ENCODE data around the gene MSMO1. TPM values are rescaled to one million over a fixed set of nuclear protein-coding genes. Genes with fewer than 3 reads are reported as not detected.

MSMO1 gene
- total and polyA plus RNA-seq, 2 experiments from 2014 or later = 65.8 to 305 TPM

- no peak for DNase-seq (ENCODE audit: low read depth in 1 of 2, low spot score in 1 of 2)
- H3K27ac ChIP-seq = no peak overlapping the region
- TF ChIP-seq CTCF (IDR thresholded peaks at IDR 0.05; ENCODE audit: low read depth, low read length) = no peak
- H3K9me3 ChIP-seq (ENCODE audit: low read depth) = no peaks in the 10 kb centered on the region
- peaks cover 11% of the 10 kb centered on the region for H3K4me1 ChIP-seq (ENCODE audit: low read depth)
- H3K4me3 ChIP-seq = no peak overlapping the region
- no peaks in the 10 kb centered on the region for H3K36me3 ChIP-seq
- H3K27me3 ChIP-seq = no peaks in the 10 kb centered on the region
These were observed 2.6 kb upstream of the MSMO1 start for GRCh38 chr4:165324918-165325304.

GRCh38 chr4:165325732-165326512 lies 1.5 kb upstream of the MSMO1 start:
- DNase-seq (ENCODE audit: low read depth in 1 of 2, low spot score in 1 of 2) = peak in 1 of 2 donors; percentile 88
- Histone ChIP-seq H3K9me3 (ENCODE audit: low read depth) (no peaks in the 10 kb centered on the region), H3K27me3 (no peaks in the 10 kb centered on the region), H3K27ac (peak overlapping the region; percentile 94), H3K4me3 (peak overlapping the region; percentile 67), H3K36me3 (no peaks in the 10 kb centered on the region), H3K4me1 (ENCODE audit: low read depth) (peaks cover 14% of the 10 kb centered on the region)
- no peak for TF ChIP-seq CTCF (IDR thresholded peaks at IDR 0.05; ENCODE audit: low read depth, low read length)

- H3K27me3 ChIP-seq = no peaks in the 10 kb centered on the region
- H3K36me3 ChIP-seq = no peaks in the 10 kb centered on the region
- H3K27ac ChIP-seq = peak overlapping the region; percentile 94
- peak; percentile 36 to 38 for DNase-seq (ENCODE audit: low read depth in 1 of 2, low spot score in 1 of 2)
- no peaks in the 10 kb centered on the region for H3K9me3 ChIP-seq (ENCODE audit: low read depth)
- H3K4me3 ChIP-seq = peak overlapping the region; percentile 67
- peaks cover 22% of the 10 kb centered on the region for H3K4me1 ChIP-seq (ENCODE audit: low read depth)
- no peak for TF ChIP-seq CTCF (IDR thresholded peaks at IDR 0.05; ENCODE audit: low read depth, low read length)
These were observed 648 bp upstream of the MSMO1 start for GRCh38 chr4:165326831-165327210.

- Histone ChIP-seq H3K27me3 (no peaks in the 10 kb centered on the region), H3K9me3 (ENCODE audit: low read depth) (no peaks in the 10 kb centered on the region), H3K36me3 (no peaks in the 10 kb centered on the region), H3K4me1 (ENCODE audit: low read depth) (peaks cover 23% of the 10 kb centered on the region), H3K4me3 (peak overlapping the region; percentile 62), H3K27ac (peak overlapping the region; percentile 92)
- no peak for TF ChIP-seq CTCF (IDR thresholded peaks at IDR 0.05; ENCODE audit: low read depth, low read length)
- no peak for DNase-seq (ENCODE audit: low read depth in 1 of 2, low spot score in 1 of 2)
These were observed 594 bp downstream of the MSMO1 start for GRCh38 chr4:165328101-165328425.

- H3K4me1 ChIP-seq (ENCODE audit: low read depth) = peaks cover 27% of the 10 kb centered on the region
- DNase-seq (ENCODE audit: low read depth in 1 of 2, low spot score in 1 of 2) = no peak
- H3K27ac ChIP-seq = peak overlapping the region; percentile 92
- H3K9me3 ChIP-seq (ENCODE audit: low read depth) = no peaks in the 10 kb centered on the region
- peak overlapping the region; percentile 62 for H3K4me3 ChIP-seq
- TF ChIP-seq CTCF (IDR thresholded peaks at IDR 0.05; ENCODE audit: low read depth, low read length) = no peak
- peaks cover 6% of the 10 kb centered on the region for H3K36me3 ChIP-seq
- H3K27me3 ChIP-seq = no peaks in the 10 kb centered on the region
These were observed 1.2 kb downstream of the MSMO1 start for GRCh38 chr4:165328708-165329107.
